Upper lobe of left lung (tissue), 4 donors: ENCODE measurements around the gene AGFG2.

Experiments used
- CTCF ChIP-seq, 6 experiments: fragments of 450-650 bp in 4 of 6; fragments of 200-600 bp in 2 of 6; sonication (generic) in 2 of 6; IDR thresholded peaks; one replicate each; pipeline ENCODE4 v1.5.1; 2016 to 2019; ENCODE audit warnings: antibody characterized with exemption in 6 of 6
- POLR2AphosphoS5 ChIP-seq, 2 donors: sonication (generic); formaldehyde crosslinking; IDR thresholded peaks; one replicate each; pipeline ENCODE4 v1.5.1; 2017; ENCODE audit warnings: antibody characterized with exemption in 2 of 2

GRCh38 chr7:100590077-100590737, 51.2 kb downstream of the AGFG2 start:
- TF ChIP-seq CTCF (IDR thresholded peaks at IDR 0.05) = no peak
- TF ChIP-seq POLR2AphosphoS5 (IDR thresholded peaks at IDR 0.05) = no peak
